ENCODE measurements around the gene RBP4. TPM values are rescaled to one million over a fixed set of nuclear protein-coding genes. Genes with fewer than 3 reads are reported as not detected.

RBP4 gene
- total RNA-seq, 2 experiments from 2014 or later, result not detected

GRCh38 chr10:93590638-93591037 lies 10.4 kb downstream of the RBP4 start:
- H3K4me3 Mint-ChIP-seq, result no peak overlapping the region
- CTCF ChIA-PET, result no interaction called here
- H3K4me1 Mint-ChIP-seq, result no peaks in the 10 kb centered on the region
- H3K9me3 Mint-ChIP-seq, result no peaks in the 10 kb centered on the region
- POLR2A ChIA-PET, result no interaction called here
- no peak for DNase-seq
- H3K27me3 Mint-ChIP-seq, result peaks cover 9% of the 10 kb centered on the region
- H3K27ac Mint-ChIP-seq, result no peak overlapping the region
- H3K36me3 Mint-ChIP-seq (ENCODE audit: low read depth), result no peaks in the 10 kb centered on the region

GRCh38 chr10:93589648-93590562 lies 11.1 kb downstream of the RBP4 start:
- CTCF ChIA-PET, result no interaction called here
- H3K36me3 Mint-ChIP-seq (ENCODE audit: low read depth), result no peaks in the 10 kb centered on the region
- no peak overlapping the region for H3K4me3 Mint-ChIP-seq
- no peak for DNase-seq
- POLR2A ChIA-PET, result no interaction called here
- H3K27ac Mint-ChIP-seq, result no peak overlapping the region
- no peaks in the 10 kb centered on the region for H3K9me3 Mint-ChIP-seq
- H3K27me3 Mint-ChIP-seq, result peaks cover 9% of the 10 kb centered on the region
- no peaks in the 10 kb centered on the region for H3K4me1 Mint-ChIP-seq

GRCh38 chr10:93584445-93584844 lies 16.6 kb downstream of the RBP4 start:
- ChIA-PET POLR2A (no interaction called here), CTCF (no interaction called here)
- H3K36me3 Mint-ChIP-seq (ENCODE audit: low read depth), result no peaks in the 10 kb centered on the region
- H3K27me3 Mint-ChIP-seq, result peaks cover 6% of the 10 kb centered on the region
- no peaks in the 10 kb centered on the region for H3K4me1 Mint-ChIP-seq
- no peak overlapping the region for H3K27ac Mint-ChIP-seq
- H3K4me3 Mint-ChIP-seq, result no peak overlapping the region
- no peak for DNase-seq
- no peaks in the 10 kb centered on the region for H3K9me3 Mint-ChIP-seq

GRCh38 chr10:93580828-93581227 lies 20.2 kb downstream of the RBP4 start:
- Mint-ChIP-seq H3K27me3 (peaks cover 6% of the 10 kb centered on the region), H3K36me3 (ENCODE audit: low read depth) (no peaks in the 10 kb centered on the region), H3K9me3 (no peaks in the 10 kb centered on the region), H3K4me1 (no peaks in the 10 kb centered on the region), H3K4me3 (no peak overlapping the region), H3K27ac (no peak overlapping the region)
- DNase-seq, result no peak
- CTCF ChIA-PET, result no interaction called here
- POLR2A ChIA-PET, result no interaction called here

GRCh38 chr10:93579985-93580711 lies 20.9 kb downstream of the RBP4 start:
- H3K27ac Mint-ChIP-seq, result no peak overlapping the region
- no peaks in the 10 kb centered on the region for H3K36me3 Mint-ChIP-seq (ENCODE audit: low read depth)
- no peaks in the 10 kb centered on the region for H3K4me1 Mint-ChIP-seq
- ChIA-PET CTCF (no interaction called here), POLR2A (no interaction called here)
- no peaks in the 10 kb centered on the region for H3K9me3 Mint-ChIP-seq
- no peak overlapping the region for H3K4me3 Mint-ChIP-seq
- no peak for DNase-seq
- H3K27me3 Mint-ChIP-seq, result peaks cover 13% of the 10 kb centered on the region

GRCh38 chr10:93579089-93579488 lies 21.9 kb downstream of the RBP4 start:
- DNase-seq, result no peak
- H3K27me3 Mint-ChIP-seq, result peaks cover 17% of the 10 kb centered on the region
- H3K36me3 Mint-ChIP-seq (ENCODE audit: low read depth), result no peaks in the 10 kb centered on the region
- H3K9me3 Mint-ChIP-seq, result no peaks in the 10 kb centered on the region
- no peak overlapping the region for H3K27ac Mint-ChIP-seq
- no peaks in the 10 kb centered on the region for H3K4me1 Mint-ChIP-seq
- POLR2A ChIA-PET, result no interaction called here
- H3K4me3 Mint-ChIP-seq, result no peak overlapping the region
- CTCF ChIA-PET, result no interaction called here

- ChIA-PET POLR2A (no interaction called here), CTCF (no interaction called here)
- Mint-ChIP-seq H3K4me1 (peaks cover 8% of the 10 kb centered on the region), H3K9me3 (no peaks in the 10 kb centered on the region), H3K27ac (no peak overlapping the region), H3K36me3 (ENCODE audit: low read depth) (no peaks in the 10 kb centered on the region), H3K4me3 (no peak overlapping the region), H3K27me3 (peaks cover 29% of the 10 kb centered on the region)
- no peak for DNase-seq
Observed at GRCh38 chr10:93577565-93577964, 23.5 kb downstream of the RBP4 start.

GRCh38 chr10:93576888-93577287 lies 24.1 kb downstream of the RBP4 start:
- CTCF ChIA-PET, result no interaction called here
- H3K27ac Mint-ChIP-seq, result no peak overlapping the region
- H3K4me1 Mint-ChIP-seq, result peaks cover 8% of the 10 kb centered on the region
- H3K36me3 Mint-ChIP-seq (ENCODE audit: low read depth), result no peaks in the 10 kb centered on the region
- no peak for DNase-seq
- H3K27me3 Mint-ChIP-seq, result peaks cover 35% of the 10 kb centered on the region
- H3K4me3 Mint-ChIP-seq, result no peak overlapping the region
- H3K9me3 Mint-ChIP-seq, result no peaks in the 10 kb centered on the region
- POLR2A ChIA-PET, result no interaction called here

- Mint-ChIP-seq H3K27ac (no peak overlapping the region), H3K9me3 (no peaks in the 10 kb centered on the region), H3K36me3 (ENCODE audit: low read depth) (no peaks in the 10 kb centered on the region), H3K27me3 (peaks cover 54% of the 10 kb centered on the region), H3K4me1 (peaks cover 8% of the 10 kb centered on the region), H3K4me3 (no peak overlapping the region)
- no peak for DNase-seq
- CTCF ChIA-PET, result no interaction called here
- POLR2A ChIA-PET, result no interaction called here
Observed at GRCh38 chr10:93573924-93574323, 27.1 kb downstream of the RBP4 start.

- Mint-ChIP-seq H3K36me3 (ENCODE audit: low read depth) (no peaks in the 10 kb centered on the region), H3K9me3 (no peaks in the 10 kb centered on the region), H3K4me3 (no peak overlapping the region), H3K27ac (no peak overlapping the region), H3K4me1 (peaks cover 8% of the 10 kb centered on the region), H3K27me3 (peaks cover 58% of the 10 kb centered on the region)
- no peak for DNase-seq
- ChIA-PET POLR2A (no interaction called here), CTCF (no interaction called here)
Observed at GRCh38 chr10:93573051-93573909, 27.8 kb downstream of the RBP4 start.

GRCh38 chr10:93572606-93573005 lies 28.4 kb downstream of the RBP4 start:
- peaks cover 65% of the 10 kb centered on the region for H3K27me3 Mint-ChIP-seq
- H3K4me3 Mint-ChIP-seq, result no peak overlapping the region
- no peaks in the 10 kb centered on the region for H3K9me3 Mint-ChIP-seq
- H3K27ac Mint-ChIP-seq, result no peak overlapping the region
- no peaks in the 10 kb centered on the region for H3K36me3 Mint-ChIP-seq (ENCODE audit: low read depth)
- ChIA-PET CTCF (no interaction called here), POLR2A (no interaction called here)
- H3K4me1 Mint-ChIP-seq, result peaks cover 8% of the 10 kb centered on the region
- DNase-seq, result no peak

GRCh38 chr10:93570383-93570782 lies 30.7 kb downstream of the RBP4 start:
- H3K36me3 Mint-ChIP-seq (ENCODE audit: low read depth), result no peaks in the 10 kb centered on the region
- CTCF ChIA-PET, result no interaction called here
- H3K4me1 Mint-ChIP-seq, result peaks cover 10% of the 10 kb centered on the region
- no peak overlapping the region for H3K27ac Mint-ChIP-seq
- no peak overlapping the region for H3K4me3 Mint-ChIP-seq
- DNase-seq, result no peak
- POLR2A ChIA-PET, result no interaction called here
- no peaks in the 10 kb centered on the region for H3K9me3 Mint-ChIP-seq
- peaks cover 79% of the 10 kb centered on the region for H3K27me3 Mint-ChIP-seq

GRCh38 chr10:93568105-93568390 lies 33.0 kb downstream of the RBP4 start:
- CTCF ChIA-PET, result no interaction called here
- Mint-ChIP-seq H3K27ac (no peak overlapping the region), H3K9me3 (no peaks in the 10 kb centered on the region), H3K27me3 (peaks cover 75% of the 10 kb centered on the region), H3K36me3 (ENCODE audit: low read depth) (no peaks in the 10 kb centered on the region), H3K4me3 (no peak overlapping the region), H3K4me1 (peaks cover 2% of the 10 kb centered on the region)
- POLR2A ChIA-PET, result no interaction called here
- no peak for DNase-seq

Data from activated CD4-positive, alpha-beta memory T cell treated with anti-CD3 and anti-CD28 coated beads, Interleukin-2, amount 10 ng/mL, durations not matched to agents 7 days and 5 days (primary cell).